Neuronal stem cell (in vitro differentiated cells): ENCODE data around the gene SERPINA9.
"Not testable (repeated sequence)": the region's sequence is repeated elsewhere in the genome, so short reads cannot be mapped to it uniquely, and the experiment has no call there.

Experiments used
- DNase-seq: peaks from one replicate; pipeline ENCODE4 v3.0.0-alpha.2; 2013; ENCODE audit warnings: low spot score
- H2AFZ ChIP-seq: one replicate; pipeline ENCODE4 v1.6.1; 2013; ENCODE audit warnings: mild to moderate bottlenecking, low read length, inconsistent platforms
- H2AK5ac ChIP-seq: 2 replicates; pipeline ENCODE4 v1.6.1; 2013; ENCODE audit warnings: low read depth, mild to moderate bottlenecking, inconsistent platforms, low read length, moderate library complexity, mixed read lengths
- H2BK120ac ChIP-seq: 2 replicates; pipeline ENCODE4 v1.6.1; 2013; ENCODE audit warnings: low read depth, mild to moderate bottlenecking, inconsistent platforms, low read length, moderate library complexity, mixed read lengths
- H2BK12ac ChIP-seq: one replicate; pipeline ENCODE4 v1.6.1; 2013; ENCODE audit warnings: low read length, inconsistent platforms
- H2BK15ac ChIP-seq: 2 replicates; pipeline ENCODE4 v1.6.1; 2013; ENCODE audit warnings: mild to moderate bottlenecking, low read length, inconsistent platforms, mixed read lengths
- H2BK5ac ChIP-seq: one replicate; pipeline ENCODE4 v1.6.1; 2013; ENCODE audit warnings: inconsistent platforms, mild to moderate bottlenecking, low read length, moderate library complexity
- H3K14ac ChIP-seq: one replicate; pipeline ENCODE4 v1.6.1; 2013; ENCODE audit warnings: low read length, inconsistent platforms
- H3K18ac ChIP-seq: 2 replicates; pipeline ENCODE4 v1.6.1; 2013; ENCODE audit warnings: low read length, inconsistent platforms
- H3K23ac ChIP-seq: 2 replicates; pipeline ENCODE4 v1.6.1; 2013; ENCODE audit warnings: low read depth, mild to moderate bottlenecking, mixed read lengths, low read length, inconsistent platforms; ENCODE audit not compliant: poor library complexity
- H3K27ac ChIP-seq: replicated peaks from 3 replicates; pipeline ENCODE4 v1.5.1; 2013; ENCODE audit warnings: low read length, inconsistent platforms
- H3K27me3 ChIP-seq, 3 experiments: 2 replicates each; pipeline ENCODE4 v1.6.1; 2013; ENCODE audit warnings: low read length in 3 of 3, mild to moderate bottlenecking in 2 of 3, inconsistent platforms in 1 of 3, low read depth in 1 of 3, mixed read lengths in 1 of 3, moderate library complexity in 1 of 3; ENCODE audit not compliant: control insufficient read depth in 3 of 3, insufficient read depth in 3 of 3
- H3K36me3 ChIP-seq, 2 donors: replicated peaks in 1 of 2; 2 replicates each; pipeline ENCODE4 v1.6.1; 2013; ENCODE audit warnings: low read length in 2 of 2; ENCODE audit not compliant: control insufficient read depth in 2 of 2, insufficient read depth in 2 of 2
- H3K4ac ChIP-seq: 2 replicates; pipeline ENCODE4 v1.6.1; 2013; ENCODE audit warnings: inconsistent platforms, mild to moderate bottlenecking, low read length, moderate library complexity
- H3K4me1 ChIP-seq, 2 donors: 1 replicate in 1 of 2; 2 replicates in 1 of 2; pipeline ENCODE4 v1.6.1; 2013; ENCODE audit warnings: low read length in 2 of 2, low read depth in 1 of 2; ENCODE audit not compliant: control insufficient read depth in 2 of 2, insufficient read depth in 1 of 2
- H3K4me2 ChIP-seq: one replicate; pipeline ENCODE4 v1.6.1; 2013; ENCODE audit warnings: mild to moderate bottlenecking, low read length, inconsistent platforms; ENCODE audit not compliant: insufficient read depth, poor library complexity, severe bottlenecking
- H3K4me3 ChIP-seq, 2 donors: 2 replicates each; pipeline ENCODE4 v1.5.1; 2013; ENCODE audit warnings: low read length in 2 of 2, mild to moderate bottlenecking in 2 of 2, inconsistent platforms in 1 of 2, moderate library complexity in 1 of 2
- H3K79me1 ChIP-seq: one replicate; pipeline ENCODE4 v1.6.1; 2013; ENCODE audit warnings: low read depth, mild to moderate bottlenecking, inconsistent platforms, low read length, moderate library complexity
- H3K9ac ChIP-seq: one replicate; pipeline ENCODE4 v1.6.1; 2013; ENCODE audit warnings: mild to moderate bottlenecking, low read depth, low read length, inconsistent platforms; ENCODE audit not compliant: poor library complexity
- H3K9me3 ChIP-seq, 2 donors: replicated peaks in 1 of 2; 2 replicates each; pipeline versions ENCODE3 to v1.6.1; 2013; ENCODE audit warnings: low read length in 2 of 2, mild to moderate bottlenecking in 2 of 2, inconsistent platforms in 1 of 2, low read depth in 1 of 2, mixed read lengths in 1 of 2, moderate library complexity in 1 of 2; ENCODE audit not compliant: control insufficient read depth in 2 of 2, insufficient read depth in 1 of 2
- H4K8ac ChIP-seq: one replicate; pipeline ENCODE4 v1.6.1; 2013; ENCODE audit warnings: low read depth, mild to moderate bottlenecking, inconsistent platforms, low read length, moderate library complexity
- H4K91ac ChIP-seq: one replicate; pipeline ENCODE4 v1.6.1; 2013; ENCODE audit warnings: low read length, low read depth, mild to moderate bottlenecking, inconsistent platforms; ENCODE audit not compliant: poor library complexity
- WGBS, 2 donors: extraction: QIAGEN DNeasy Blood & Tissue Kit; methylation state at CpG; one replicate each; pipeline ENCODE4 v1.1.7; 2013; ENCODE audit warnings: missing lambda C conversion rate in 2 of 2, mixed read lengths in 1 of 2; ENCODE audit not compliant: insufficient read length in 2 of 2, insufficient replicate concordance in 1 of 2; ENCODE audit errors: extremely low coverage in 2 of 2; 5-methylcytosine and 5-hydroxymethylcytosine counted together

The SERPINA9 gene

DNA sequence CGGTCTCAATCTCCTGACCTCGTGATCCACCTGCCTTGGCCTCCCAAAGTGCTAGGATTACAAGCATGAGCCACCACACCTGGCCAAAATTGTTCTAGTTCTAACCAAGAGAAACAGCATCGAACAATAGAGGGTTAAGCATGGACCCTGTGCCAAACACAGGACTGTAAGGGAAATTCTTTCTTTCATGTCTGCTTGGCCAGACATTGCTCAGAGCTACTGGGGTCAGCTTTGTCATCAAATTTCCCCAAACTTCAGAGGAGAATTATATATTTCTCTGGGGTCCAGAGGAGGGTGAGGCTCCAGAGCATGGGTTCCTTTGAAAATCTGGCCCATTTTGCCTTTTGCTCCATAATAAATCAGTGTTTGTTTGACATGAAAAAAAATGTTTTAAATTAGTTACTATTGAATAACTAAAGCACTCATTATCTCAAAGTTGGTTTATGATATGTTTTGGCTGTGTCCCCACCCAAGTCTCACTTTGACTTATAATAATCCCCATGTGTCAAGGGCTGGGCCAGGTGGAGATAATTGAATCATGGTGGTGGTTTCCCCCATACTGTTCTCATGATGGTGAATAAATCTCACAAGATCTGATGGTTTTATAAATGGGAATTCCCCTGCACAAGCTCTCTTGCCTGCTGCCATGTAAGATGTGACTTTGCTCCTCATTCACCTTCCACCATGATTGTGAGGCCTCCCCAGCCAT lies 58.3 kb downstream of the SERPINA9 start:
- not testable (repeated sequence) for H3K27me3 ChIP-seq, H3K79me1 ChIP-seq, H4K8ac ChIP-seq, H3K4me2 ChIP-seq, H3K18ac ChIP-seq, H2AK5ac ChIP-seq, H3K4me3 ChIP-seq, H2BK12ac ChIP-seq, H3K4me1 ChIP-seq, H3K27ac ChIP-seq, H3K9ac ChIP-seq, H4K91ac ChIP-seq, H3K36me3 ChIP-seq, H2BK15ac ChIP-seq, H3K14ac ChIP-seq, H3K4ac ChIP-seq, DNase-seq, H2BK120ac ChIP-seq, H2AFZ ChIP-seq, H3K23ac ChIP-seq, H3K9me3 ChIP-seq, H2BK5ac ChIP-seq
- no CpG with 5 or more reads among the region's 3 CpGs for WGBS, 2 donors
